ENCODE results near the gene TMEM237. TPM values are rescaled to one million over a fixed set of nuclear protein-coding genes. Genes with fewer than 3 reads are reported as not detected.

The TMEM237 gene
- total RNA-seq, 2 experiments from 2014 or later: 26.8 to 29.2 TPM

DNA sequence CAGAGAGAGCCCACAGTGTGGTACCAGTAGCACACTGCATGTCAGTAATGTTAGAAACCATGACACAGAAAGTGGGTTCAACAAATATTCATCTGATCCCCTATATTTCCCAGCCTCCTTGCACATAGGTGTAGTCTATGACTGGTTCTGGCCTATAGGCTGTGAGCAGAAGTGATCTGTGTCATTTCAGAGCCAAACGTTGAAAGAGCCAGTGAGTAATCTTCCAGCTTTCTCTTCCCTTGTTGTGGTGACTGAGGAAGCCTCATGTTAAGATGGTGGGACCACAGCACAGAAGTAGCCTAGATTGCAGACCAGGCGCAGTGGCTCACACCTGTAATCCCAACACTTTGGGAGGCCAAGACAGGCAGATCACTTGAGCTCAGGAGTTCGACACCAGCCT is 4.1 kb downstream of the TMEM237 start:
- no TSS peak for BruUV-seq (replicated peaks)

DNA sequence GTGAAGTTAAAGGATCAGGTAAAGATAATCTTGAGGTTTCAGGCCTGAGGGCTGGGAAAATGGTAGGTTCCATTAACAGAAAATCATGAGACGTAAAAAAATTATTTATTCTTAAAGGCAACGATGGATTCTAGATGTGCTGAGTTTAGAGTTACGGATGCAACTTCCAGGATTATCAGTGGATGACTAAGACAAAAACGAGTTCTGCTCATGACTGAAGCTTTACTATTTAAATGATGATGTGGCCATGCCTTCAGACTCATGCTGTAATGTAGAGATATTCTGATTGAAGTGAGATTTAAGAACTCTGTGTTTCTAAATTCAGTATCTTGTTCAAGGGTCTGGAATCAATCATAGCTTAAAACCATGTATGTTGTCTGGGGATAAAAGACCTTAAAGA is 5.0 kb downstream of the TMEM237 start:
- CTCF ChIA-PET (ENCODE audit: unreplicated experiment): no interaction called here
- Histone ChIP-seq H3K9me2 (ENCODE audit: insufficient read depth, low read length) (no peaks in the 10 kb centered on the region), H3K4me3 (ENCODE audit: low read depth, low read length, poor library complexity, severe bottlenecking) (no peak overlapping the region), H3K27ac (ENCODE audit: low read depth, low read length, poor library complexity, severe bottlenecking) (no peak overlapping the region), H3K79me2 (ENCODE audit: insufficient read depth, low read depth, low read length) (peaks cover 26% of the 10 kb centered on the region), H3K4me1 (ENCODE audit: insufficient read depth, low read length, poor library complexity, severe bottlenecking) (peaks cover 9% of the 10 kb centered on the region), H3K36me3 (ENCODE audit: insufficient read depth, low read length) (peaks cover 55% of the 10 kb centered on the region), H3K9me3 (ENCODE audit: low read length) (no peaks in the 10 kb centered on the region), H2AFZ (ENCODE audit: low read length) (no peak overlapping the region), H4K20me1 (ENCODE audit: insufficient read depth, low read length) (no peaks in the 10 kb centered on the region), H3K4me2 (ENCODE audit: low read length) (no peak overlapping the region)
- POLR2A ChIA-PET: interaction anchor here (0.5 to 0.7 kb wide), 3 partner anchors 243 to 1600 kb away, joined by 3 to 4 read pairs (median 3); partner anchors contain the start of gene CYP20A1
- intact Hi-C loops (cut with micrococcal nuclease; ENCODE audit: unreplicated experiment): no loop called here
- DNase-seq (ENCODE audit: low spot score): no peak
- no peak for TF ChIP-seq EZH2phosphoT487 (IDR thresholded peaks at IDR 0.05; ENCODE audit: borderline replicate concordance, low read depth, low read length)
- TF ChIP-seq, protein P1, sequence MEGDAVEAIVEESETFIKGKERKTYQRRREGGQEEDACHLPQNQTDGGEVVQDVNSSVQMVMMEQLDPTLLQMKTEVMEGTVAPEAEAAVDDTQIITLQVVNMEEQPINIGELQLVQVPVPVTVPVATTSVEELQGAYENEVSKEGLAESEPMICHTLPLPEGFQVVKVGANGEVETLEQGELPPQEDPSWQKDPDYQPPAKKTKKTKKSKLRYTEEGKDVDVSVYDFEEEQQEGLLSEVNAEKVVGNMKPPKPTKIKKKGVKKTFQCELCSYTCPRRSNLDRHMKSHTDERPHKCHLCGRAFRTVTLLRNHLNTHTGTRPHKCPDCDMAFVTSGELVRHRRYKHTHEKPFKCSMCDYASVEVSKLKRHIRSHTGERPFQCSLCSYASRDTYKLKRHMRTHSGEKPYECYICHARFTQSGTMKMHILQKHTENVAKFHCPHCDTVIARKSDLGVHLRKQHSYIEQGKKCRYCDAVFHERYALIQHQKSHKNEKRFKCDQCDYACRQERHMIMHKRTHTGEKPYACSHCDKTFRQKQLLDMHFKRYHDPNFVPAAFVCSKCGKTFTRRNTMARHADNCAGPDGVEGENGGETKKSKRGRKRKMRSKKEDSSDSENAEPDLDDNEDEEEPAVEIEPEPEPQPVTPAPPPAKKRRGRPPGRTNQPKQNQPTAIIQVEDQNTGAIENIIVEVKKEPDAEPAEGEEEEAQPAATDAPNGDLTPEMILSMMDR (conservative IDR thresholded peaks at IDR 0.05; ENCODE audit: low read length): no peak
- no TSS peak for BruUV-seq (replicated peaks)

More for the DNA sequence above, 4.1 kb downstream of the TMEM237 start:
- H3K4me2 ChIP-seq (ENCODE audit: low read length): no peak overlapping the region
- peaks cover 47% of the 10 kb centered on the region for H3K36me3 ChIP-seq (ENCODE audit: insufficient read depth, low read length)
- H3K4me1 ChIP-seq (ENCODE audit: insufficient read depth, low read length, poor library complexity, severe bottlenecking): peaks cover 18% of the 10 kb centered on the region
- ChIA-PET CTCF (ENCODE audit: unreplicated experiment) (no interaction called here), POLR2A (interaction anchor here (0.6 to 1.8 kb wide), 2 partner anchors 7 to 405 kb away, joined by 3 to 6 read pairs; no protein-coding TSS in a partner anchor)
- TF ChIP-seq, protein P1 (conservative IDR thresholded peaks at IDR 0.05; ENCODE audit: low read length): no peak
- no peak for TF ChIP-seq EZH2phosphoT487 (IDR thresholded peaks at IDR 0.05; ENCODE audit: borderline replicate concordance, low read depth, low read length)
- intact Hi-C loops (cut with micrococcal nuclease; ENCODE audit: unreplicated experiment): no loop called here
- no peak for DNase-seq (ENCODE audit: low spot score)
- no peaks in the 10 kb centered on the region for H3K9me2 ChIP-seq (ENCODE audit: insufficient read depth, low read length)
- H3K4me3 ChIP-seq (ENCODE audit: low read depth, low read length, poor library complexity, severe bottlenecking): no peak overlapping the region
- no peak overlapping the region for H2AFZ ChIP-seq (ENCODE audit: low read length)
- no peak overlapping the region for H3K27ac ChIP-seq (ENCODE audit: low read depth, low read length, poor library complexity, severe bottlenecking)
- H4K20me1 ChIP-seq (ENCODE audit: insufficient read depth, low read length): no peaks in the 10 kb centered on the region
- no peaks in the 10 kb centered on the region for H3K9me3 ChIP-seq (ENCODE audit: low read length)
- peaks cover 26% of the 10 kb centered on the region for H3K79me2 ChIP-seq (ENCODE audit: insufficient read depth, low read depth, low read length)

DNA sequence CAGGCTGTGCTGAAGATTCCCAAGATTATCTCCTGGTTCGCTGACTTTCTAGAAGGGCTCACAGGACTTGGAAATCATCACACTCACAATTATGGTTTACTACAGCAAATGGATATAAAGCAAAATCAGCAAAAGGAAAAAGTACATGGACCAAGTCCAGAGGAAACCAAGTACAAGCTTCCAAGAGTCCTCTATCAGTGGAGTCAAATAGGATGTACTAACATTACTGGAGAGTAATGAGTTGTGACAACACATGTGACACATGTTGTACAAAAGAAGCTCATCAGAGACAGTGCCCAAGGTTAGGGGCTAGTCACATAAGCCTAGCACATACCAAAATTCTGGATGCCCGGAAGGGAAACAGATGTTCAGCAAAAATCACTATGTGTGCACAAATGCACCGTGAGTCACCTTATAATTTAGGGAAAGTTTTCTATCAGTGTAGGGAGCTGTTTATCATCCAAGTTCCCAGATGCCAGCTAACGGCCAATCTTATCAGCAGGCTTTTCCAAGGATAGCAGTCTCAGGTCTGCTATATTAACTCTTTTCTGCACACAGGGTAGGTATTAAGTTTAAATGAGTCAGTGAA is 9.5 kb downstream of the TMEM237 start:
- ChIA-PET CTCF (ENCODE audit: unreplicated experiment) (no interaction called here), POLR2A (interaction anchor here (0.9 to 1.6 kb wide), 4 partner anchors 10 to 182 kb away, joined by 3 to 6 read pairs (median 4); partner anchors contain the start of genes STRADB, TMEM237 and TRAK2)
- Histone ChIP-seq H3K4me2 (ENCODE audit: low read length) (no peak overlapping the region), H3K27ac (ENCODE audit: low read depth, low read length, poor library complexity, severe bottlenecking) (no peak overlapping the region), H4K20me1 (ENCODE audit: insufficient read depth, low read length) (0 out of 2 replicates have a peak, but pooled peaks cover 3% of the 10 kb centered on the region), H3K9me2 (ENCODE audit: insufficient read depth, low read length) (no peaks in the 10 kb centered on the region), H3K36me3 (ENCODE audit: insufficient read depth, low read length) (peaks cover 93% of the 10 kb centered on the region), H2AFZ (ENCODE audit: low read length) (no peak overlapping the region), H3K79me2 (ENCODE audit: insufficient read depth, low read depth, low read length) (no peaks in the 10 kb centered on the region), H3K9me3 (ENCODE audit: low read length) (no peaks in the 10 kb centered on the region), H3K4me1 (ENCODE audit: insufficient read depth, low read length, poor library complexity, severe bottlenecking) (no peaks in the 10 kb centered on the region), H3K4me3 (ENCODE audit: low read depth, low read length, poor library complexity, severe bottlenecking) (no peak overlapping the region)
- intact Hi-C loops (cut with micrococcal nuclease; ENCODE audit: unreplicated experiment): no loop called here
- no TSS peak for BruUV-seq (replicated peaks)
- DNase-seq (ENCODE audit: low spot score): no peak
- TF ChIP-seq EZH2phosphoT487 (IDR thresholded peaks at IDR 0.05; ENCODE audit: borderline replicate concordance, low read depth, low read length): no peak
- TF ChIP-seq, protein P1 (conservative IDR thresholded peaks at IDR 0.05; ENCODE audit: low read length): no peak
